Measurements from ENCODE around the gene LRRFIP2. TPM values are rescaled to one million over a fixed set of nuclear protein-coding genes. Genes with fewer than 3 reads are reported as not detected.
"Not testable (repeated sequence)": the region's sequence is repeated elsewhere in the genome, so short reads cannot be mapped to it uniquely, and the experiment has no call there.

The LRRFIP2 gene
- polyA plus RNA-seq, 4 donors = 36.6 to 48.0 (median 42.7) TPM

- no peak for DNase-seq (ENCODE audit: low read depth in 4 of 4, low spot score in 3 of 4)
These were observed 28.8 kb downstream of the LRRFIP2 start for GRCh38 chr3:37145611-37146010.

- DNase-seq (ENCODE audit: low read depth in 4 of 4, low spot score in 3 of 4) = no peak
These were observed 29.6 kb downstream of the LRRFIP2 start for GRCh38 chr3:37144806-37145205.

- no peak for DNase-seq (ENCODE audit: low read depth in 4 of 4, low spot score in 3 of 4)
These were observed 30.6 kb downstream of the LRRFIP2 start for GRCh38 chr3:37143821-37144220.

DNA sequence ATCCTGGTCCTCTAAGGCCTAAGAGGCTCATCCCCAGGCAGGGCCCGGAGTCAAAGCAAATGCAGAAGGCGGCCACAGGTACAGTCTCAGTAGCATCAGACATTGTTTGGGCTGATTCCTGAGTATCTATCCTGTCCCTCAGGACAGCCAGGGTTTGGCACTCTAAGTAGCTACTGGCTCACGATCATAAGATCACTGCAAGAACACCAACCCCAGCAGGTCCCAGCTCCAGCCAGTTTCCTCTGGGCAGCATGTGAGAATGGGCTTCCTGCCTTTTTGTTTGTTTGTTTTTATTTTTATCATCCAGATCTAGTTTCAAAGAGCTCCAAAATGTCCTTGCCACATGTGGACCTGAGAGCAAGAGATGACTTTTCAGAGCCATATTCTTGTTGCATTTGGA is 32.7 kb downstream of the LRRFIP2 start:
- DNase-seq (ENCODE audit: low read depth in 4 of 4, low spot score in 3 of 4) = no peak

GRCh38 chr3:37140899-37141541 is 33.4 kb downstream of the LRRFIP2 start:
- no peak for DNase-seq (ENCODE audit: low read depth in 4 of 4, low spot score in 3 of 4)

GRCh38 chr3:37139567-37140052 is 34.8 kb downstream of the LRRFIP2 start:
- DNase-seq (ENCODE audit: low read depth in 4 of 4, low spot score in 3 of 4) = no peak

DNA sequence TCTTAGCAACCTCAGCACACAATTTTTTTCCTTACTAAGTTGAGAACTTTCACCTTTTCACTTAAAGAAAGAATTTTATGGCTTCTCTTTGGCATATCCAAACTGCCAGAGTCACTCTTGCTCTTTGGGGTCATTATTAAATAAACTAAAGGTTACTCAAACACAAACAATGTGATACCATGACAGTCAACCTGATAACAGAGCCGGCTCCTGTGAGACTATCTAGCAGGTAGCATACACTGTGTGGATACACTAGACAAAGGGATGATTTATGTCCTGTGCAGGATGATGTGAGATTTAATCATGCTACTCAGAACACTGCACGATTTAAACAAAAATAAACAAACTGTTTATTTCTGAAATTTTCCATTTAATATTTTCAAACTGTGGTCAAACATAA is 35.6 kb downstream of the LRRFIP2 start:
- DNase-seq (ENCODE audit: low read depth in 4 of 4, low spot score in 3 of 4) = no peak

- no peak for DNase-seq (ENCODE audit: low read depth in 4 of 4, low spot score in 3 of 4)
These were observed 36.9 kb downstream of the LRRFIP2 start for GRCh38 chr3:37137516-37137915.

DNA sequence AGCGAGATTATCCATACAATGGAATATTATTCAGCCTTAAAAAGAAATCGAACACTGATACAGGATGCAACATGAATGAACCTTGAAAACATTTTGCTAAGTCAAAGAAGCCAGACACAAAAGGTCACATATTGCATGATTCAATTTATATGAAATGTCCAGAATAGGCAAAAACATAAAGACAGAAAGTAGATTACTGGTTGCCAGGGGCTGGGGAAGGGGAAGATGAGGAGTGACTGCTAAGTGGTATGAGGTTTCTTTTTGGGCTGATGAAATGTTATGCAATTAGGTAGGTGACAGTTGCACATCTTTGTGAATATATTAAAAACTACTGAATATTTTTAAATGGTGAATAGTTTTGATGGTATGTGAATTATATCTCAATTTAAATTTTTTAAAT is 38.3 kb downstream of the LRRFIP2 start:
- no peak for DNase-seq (ENCODE audit: low read depth in 4 of 4, low spot score in 3 of 4)

- no peak for DNase-seq (ENCODE audit: low read depth in 4 of 4, low spot score in 3 of 4)
These were observed 38.8 kb downstream of the LRRFIP2 start for GRCh38 chr3:37135561-37135960.

DNA sequence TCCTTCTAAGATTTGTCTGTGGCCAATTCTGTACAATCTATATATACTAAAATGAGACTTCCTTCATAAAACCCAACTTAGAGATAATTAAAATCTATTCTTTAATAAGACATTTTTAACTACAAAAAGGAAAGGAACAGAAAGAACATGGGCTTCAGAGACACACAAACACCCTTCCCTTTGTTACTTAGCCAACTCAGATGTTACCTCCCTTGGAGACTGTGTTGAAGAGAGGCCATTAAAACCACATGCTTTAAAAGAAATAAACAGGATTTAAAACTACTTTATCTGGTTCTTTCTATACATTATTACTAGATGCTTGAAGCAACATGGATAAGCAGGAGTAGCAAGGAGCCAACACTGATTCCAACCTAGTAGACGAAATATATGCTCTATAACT is 42.0 kb downstream of the LRRFIP2 start:
- no peak for DNase-seq (ENCODE audit: low read depth in 4 of 4, low spot score in 3 of 4)

GRCh38 chr3:37131860-37132144 is 42.6 kb downstream of the LRRFIP2 start:
- DNase-seq (ENCODE audit: low read depth in 4 of 4, low spot score in 3 of 4) = no peak

GRCh38 chr3:37130984-37131859 is 43.2 kb downstream of the LRRFIP2 start:
- DNase-seq (ENCODE audit: low read depth in 4 of 4, low spot score in 3 of 4) = no peak

DNA sequence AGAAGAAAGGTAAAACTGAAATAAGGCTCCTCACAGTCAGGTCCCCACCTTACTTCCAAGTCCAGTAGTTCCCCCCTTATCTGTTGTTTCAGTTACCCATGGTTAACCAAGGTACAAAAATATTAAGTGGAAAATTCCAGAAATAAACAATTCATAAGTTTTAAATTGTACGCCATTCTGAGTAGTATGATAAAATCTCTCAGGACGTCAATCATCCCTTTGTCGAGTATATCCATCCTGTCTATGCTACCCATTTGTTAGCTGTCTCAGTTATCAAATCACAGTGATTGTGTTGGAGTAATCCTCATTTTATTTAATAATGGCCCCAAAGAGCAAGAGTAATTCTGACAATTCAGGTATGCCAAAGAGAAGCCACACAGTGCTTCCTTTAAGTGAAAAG is 43.9 kb downstream of the LRRFIP2 start:
- no peak for DNase-seq (ENCODE audit: low read depth in 4 of 4, low spot score in 3 of 4)

DNA sequence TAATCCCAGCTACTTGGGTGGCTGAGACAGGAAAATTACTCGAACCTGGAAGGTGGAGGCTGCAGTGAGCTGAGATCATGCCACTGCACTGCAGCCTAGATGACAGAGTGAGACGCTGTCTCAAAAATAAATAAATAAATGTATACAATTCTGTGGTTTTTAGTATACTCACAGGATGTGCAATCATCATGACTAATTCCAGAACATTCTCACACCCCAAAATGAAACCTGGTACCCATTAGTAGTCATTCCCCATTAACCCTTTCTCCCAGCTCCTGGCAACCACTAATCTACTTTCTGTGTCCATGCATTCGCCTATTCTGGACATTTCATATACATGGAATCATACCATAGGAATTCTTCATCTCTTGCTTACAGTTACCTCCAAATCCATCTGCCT is 44.5 kb downstream of the LRRFIP2 start:
- DNase-seq (ENCODE audit: low read depth in 4 of 4, low spot score in 3 of 4) = no peak

DNA sequence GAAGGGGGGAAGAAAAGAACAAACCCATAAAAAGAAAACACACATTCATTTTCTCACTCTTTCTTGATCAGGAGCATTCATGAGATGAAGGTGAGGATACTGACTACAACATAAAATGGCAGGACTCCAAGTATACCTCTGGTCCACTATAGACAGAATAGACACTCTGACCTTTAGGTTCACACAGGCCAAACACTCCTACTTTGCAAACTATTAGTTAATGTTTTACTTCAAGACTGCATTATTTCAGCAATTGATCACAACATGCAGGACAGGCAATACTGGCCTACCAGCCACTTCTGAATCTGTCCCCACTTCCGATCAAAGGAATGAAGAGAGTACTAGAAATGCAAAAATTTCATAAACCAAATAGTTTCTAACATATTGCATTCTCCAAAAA is 47.0 kb downstream of the LRRFIP2 start:
- DNase-seq (ENCODE audit: low read depth in 4 of 4, low spot score in 3 of 4) = no peak

GRCh38 chr3:37126856-37127255 is 47.5 kb downstream of the LRRFIP2 start:
- no peak for DNase-seq (ENCODE audit: low read depth in 4 of 4, low spot score in 3 of 4)

DNA sequence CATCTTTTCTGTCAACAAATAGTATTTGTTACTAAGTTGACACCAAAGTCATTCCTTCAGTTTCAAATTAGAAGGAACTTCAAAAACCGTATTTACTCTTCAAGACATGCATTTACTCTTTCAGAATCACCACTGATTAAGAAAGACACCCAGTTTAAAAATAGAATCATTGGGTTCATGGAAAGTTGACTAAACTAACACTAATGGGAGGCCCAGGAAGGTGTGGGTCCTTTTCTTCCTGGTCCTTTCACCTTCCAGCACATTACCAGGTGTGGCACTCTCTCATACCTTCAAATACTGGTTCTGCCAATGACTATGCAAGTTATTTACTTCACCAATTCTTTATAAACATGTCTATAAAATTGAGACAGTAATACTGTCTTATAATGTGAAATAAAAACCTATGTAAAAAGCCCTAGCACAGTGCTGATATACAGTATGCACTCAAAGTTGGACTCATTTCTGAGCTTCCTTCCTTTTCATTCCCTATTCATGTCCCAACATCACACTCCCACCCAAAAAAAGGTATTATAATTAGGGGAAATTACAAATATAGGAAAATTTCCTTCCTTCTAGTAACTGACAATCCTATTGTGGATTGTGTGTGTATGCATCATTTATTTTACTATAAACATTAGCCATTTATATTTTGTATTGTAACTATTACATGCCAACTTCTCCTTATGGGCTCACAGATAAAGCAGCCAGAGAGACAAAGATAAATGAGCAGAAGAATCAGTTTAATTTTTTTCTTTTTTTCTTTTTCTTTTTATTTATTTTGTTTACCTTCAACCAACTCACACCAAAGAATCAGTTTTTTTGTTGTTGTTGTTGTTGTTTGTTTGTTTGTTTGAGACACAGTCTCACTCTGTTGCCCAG is 48.9 kb downstream of the LRRFIP2 start:
- no peak for DNase-seq (ENCODE audit: low read depth in 4 of 4, low spot score in 3 of 4)

DNA sequence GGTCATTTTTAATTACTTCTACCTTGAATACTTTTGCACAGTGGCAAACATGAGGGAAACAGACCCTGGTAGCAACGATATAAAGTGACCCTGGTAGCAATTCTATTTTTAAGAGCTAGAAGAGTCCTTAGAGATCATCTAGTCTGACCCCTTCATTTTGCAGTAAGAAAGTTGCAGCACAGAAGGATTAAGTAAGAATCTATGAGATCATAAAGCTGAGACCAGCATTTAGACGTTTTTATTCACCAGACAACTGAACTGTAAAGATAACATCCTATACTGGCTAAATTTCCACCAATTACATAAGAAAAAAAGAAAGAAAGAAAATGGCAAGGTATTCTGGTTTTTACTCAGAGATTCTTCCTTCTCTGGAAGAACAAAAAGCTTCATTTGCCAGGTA is 49.9 kb downstream of the LRRFIP2 start:
- no peak for DNase-seq (ENCODE audit: low read depth in 4 of 4, low spot score in 3 of 4)

DNA sequence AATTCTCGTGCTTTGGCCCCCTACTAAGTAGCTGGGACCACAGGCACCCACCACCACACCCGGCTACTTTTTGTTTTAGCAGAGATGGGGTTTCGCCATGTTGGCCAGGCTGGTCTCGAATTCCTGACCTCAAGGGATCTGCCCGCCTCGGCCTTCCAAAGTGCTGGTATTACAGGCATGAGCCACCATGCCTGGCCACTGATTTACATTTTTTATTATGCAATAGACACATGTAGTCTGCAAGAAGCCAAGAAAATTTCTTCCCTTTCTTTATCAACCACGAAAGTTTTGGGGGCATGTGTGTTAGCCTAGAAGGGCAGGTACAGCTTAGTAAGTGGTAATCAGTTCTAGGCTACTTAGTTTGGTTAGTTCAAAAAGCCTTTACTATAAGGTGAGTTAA is 51.1 kb downstream of the LRRFIP2 start:
- DNase-seq (ENCODE audit: low read depth in 4 of 4, low spot score in 3 of 4) = no peak

GRCh38 chr3:37122069-37122468 is 52.3 kb downstream of the LRRFIP2 start:
- not testable (repeated sequence) for DNase-seq (ENCODE audit: low read depth in 4 of 4, low spot score in 3 of 4)

Measured in right renal pelvis (tissue), 4 donors.